Measurements from ENCODE around the gene C12orf43.

The C12orf43 gene

GRCh38 chr12:121000530-121000929, 15.8 kb downstream of the C12orf43 start:
- Histone ChIP-seq H3K27me3 (replicated peaks in 2 of 5; ENCODE audit: control insufficient read depth in 4 of 5, insufficient read depth in 5 of 5, low read length in 4 of 5) (peaks cover 0 to 4% (median 0%) of the 10 kb centered on the region in 5 experiments), H3K9me3 (ENCODE audit: control extremely low read depth in 1 of 5, control insufficient read depth in 4 of 5, insufficient read depth in 2 of 5, low read depth in 1 of 5, low read length in 4 of 5) (no peaks in the 10 kb centered on the region), H3K4me1 (ENCODE audit: control extremely low read depth in 1 of 4, control insufficient read depth in 4 of 4, insufficient read depth in 4 of 4, low read length in 3 of 4) (peaks cover 0 to 5% (median 0%) of the 10 kb centered on the region in 4 experiments), H3K4me3 (ENCODE audit: control insufficient read depth in 1 of 7, extremely low read depth in 1 of 7, insufficient read depth in 4 of 7, low read depth in 2 of 7, low read length in 6 of 7) (no peak overlapping the region), H3K36me3 (ENCODE audit: control insufficient read depth in 4 of 4, insufficient read depth in 4 of 4, low read length in 3 of 4) (peaks cover 4 to 38% (median 27%) of the 10 kb centered on the region in 4 experiments), H3K27ac (ENCODE audit: insufficient read depth in 1 of 2, low read depth in 1 of 2, low read length in 2 of 2, poor library complexity in 1 of 2, severe bottlenecking in 2 of 2) (no peak overlapping the region)
- no peak for DNase-seq
- ChIA-PET CTCF (interaction anchor here (2.9 kb wide), 1 partner anchor 417 kb away, joined by 12 read pairs; no protein-coding TSS in a partner anchor), POLR2A (no interaction called here)
- 93% methylated on average over 10 of the region's 11 CpGs for WGBS (ENCODE audit: insufficient coverage)

GRCh38 chr12:120999191-121000120, 16.8 kb downstream of the C12orf43 start:
- H3K9me3 ChIP-seq (ENCODE audit: control extremely low read depth in 1 of 5, control insufficient read depth in 4 of 5, insufficient read depth in 2 of 5, low read depth in 1 of 5, low read length in 4 of 5), result no peaks in the 10 kb centered on the region
- ChIA-PET CTCF (no interaction called here), POLR2A (no interaction called here)
- peaks cover 0 to 5% (median 0%) of the 10 kb centered on the region in 4 experiments for H3K4me1 ChIP-seq (ENCODE audit: control extremely low read depth in 1 of 4, control insufficient read depth in 4 of 4, insufficient read depth in 4 of 4, low read length in 3 of 4)
- 60% methylated on average over 18 of the region's 23 CpGs for WGBS (ENCODE audit: insufficient coverage)
- no peak for DNase-seq
- no peak overlapping the region for H3K4me3 ChIP-seq (ENCODE audit: control insufficient read depth in 1 of 7, extremely low read depth in 1 of 7, insufficient read depth in 4 of 7, low read depth in 2 of 7, low read length in 6 of 7)
- peaks cover 2 to 32% (median 21%) of the 10 kb centered on the region in 4 experiments for H3K36me3 ChIP-seq (ENCODE audit: control insufficient read depth in 4 of 4, insufficient read depth in 4 of 4, low read length in 3 of 4)
- H3K27me3 ChIP-seq (replicated peaks in 2 of 5; ENCODE audit: control insufficient read depth in 4 of 5, insufficient read depth in 5 of 5, low read length in 4 of 5), result peaks cover 0 to 4% (median 0%) of the 10 kb centered on the region in 5 experiments
- no peak overlapping the region for H3K27ac ChIP-seq (ENCODE audit: insufficient read depth in 1 of 2, low read depth in 1 of 2, low read length in 2 of 2, poor library complexity in 1 of 2, severe bottlenecking in 2 of 2)

- Histone ChIP-seq H3K9me3 (ENCODE audit: control extremely low read depth in 1 of 5, control insufficient read depth in 4 of 5, insufficient read depth in 2 of 5, low read depth in 1 of 5, low read length in 4 of 5) (no peaks in the 10 kb centered on the region), H3K36me3 (ENCODE audit: control insufficient read depth in 4 of 4, insufficient read depth in 4 of 4, low read length in 3 of 4) (peaks cover 0 to 22% (median 13%) of the 10 kb centered on the region in 4 experiments), H3K4me3 (ENCODE audit: control insufficient read depth in 1 of 7, extremely low read depth in 1 of 7, insufficient read depth in 4 of 7, low read depth in 2 of 7, low read length in 6 of 7) (no peak overlapping the region), H3K27me3 (replicated peaks in 2 of 5; ENCODE audit: control insufficient read depth in 4 of 5, insufficient read depth in 5 of 5, low read length in 4 of 5) (peaks cover 0 to 4% (median 0%) of the 10 kb centered on the region in 5 experiments), H3K4me1 (ENCODE audit: control extremely low read depth in 1 of 4, control insufficient read depth in 4 of 4, insufficient read depth in 4 of 4, low read length in 3 of 4) (peaks cover 0 to 5% (median 0%) of the 10 kb centered on the region in 4 experiments), H3K27ac (ENCODE audit: insufficient read depth in 1 of 2, low read depth in 1 of 2, low read length in 2 of 2, poor library complexity in 1 of 2, severe bottlenecking in 2 of 2) (no peak overlapping the region)
- no peak for DNase-seq
- WGBS (ENCODE audit: insufficient coverage), result 94% methylated on average over 3 of the region's 3 CpGs
- ChIA-PET CTCF (interaction anchor here (1.1 kb wide), 1 partner anchor 415 kb away, joined by 6 read pairs; no protein-coding TSS in a partner anchor), POLR2A (no interaction called here)
These were observed 17.9 kb downstream of the C12orf43 start for GRCh38 chr12:120998435-120998834.

GRCh38 chr12:120997448-120997847, 18.8 kb downstream of the C12orf43 start:
- no peaks in the 10 kb centered on the region for H3K9me3 ChIP-seq (ENCODE audit: control extremely low read depth in 1 of 5, control insufficient read depth in 4 of 5, insufficient read depth in 2 of 5, low read depth in 1 of 5, low read length in 4 of 5)
- CTCF ChIA-PET, result no interaction called here
- DNase-seq, result no peak
- H3K27me3 ChIP-seq (replicated peaks in 2 of 5; ENCODE audit: control insufficient read depth in 4 of 5, insufficient read depth in 5 of 5, low read length in 4 of 5), result peaks cover 0 to 4% (median 0%) of the 10 kb centered on the region in 5 experiments
- H3K4me1 ChIP-seq (ENCODE audit: control extremely low read depth in 1 of 4, control insufficient read depth in 4 of 4, insufficient read depth in 4 of 4, low read length in 3 of 4), result peaks cover 0 to 5% (median 0%) of the 10 kb centered on the region in 4 experiments
- POLR2A ChIA-PET, result no interaction called here
- peaks cover 0 to 14% (median 8%) of the 10 kb centered on the region in 4 experiments for H3K36me3 ChIP-seq (ENCODE audit: control insufficient read depth in 4 of 4, insufficient read depth in 4 of 4, low read length in 3 of 4)
- no peak overlapping the region for H3K27ac ChIP-seq (ENCODE audit: insufficient read depth in 1 of 2, low read depth in 1 of 2, low read length in 2 of 2, poor library complexity in 1 of 2, severe bottlenecking in 2 of 2)
- WGBS (ENCODE audit: insufficient coverage), result 85% methylated on average over 7 of the region's 9 CpGs
- no peak overlapping the region for H3K4me3 ChIP-seq (ENCODE audit: control insufficient read depth in 1 of 7, extremely low read depth in 1 of 7, insufficient read depth in 4 of 7, low read depth in 2 of 7, low read length in 6 of 7)

GRCh38 chr12:120996133-120996746, 20.0 kb downstream of the C12orf43 start:
- Histone ChIP-seq H3K36me3 (ENCODE audit: control insufficient read depth in 4 of 4, insufficient read depth in 4 of 4, low read length in 3 of 4) (peaks cover 0 to 4% (median 1%) of the 10 kb centered on the region in 4 experiments), H3K4me3 (ENCODE audit: control insufficient read depth in 1 of 7, extremely low read depth in 1 of 7, insufficient read depth in 4 of 7, low read depth in 2 of 7, low read length in 6 of 7) (no peak overlapping the region), H3K4me1 (ENCODE audit: control extremely low read depth in 1 of 4, control insufficient read depth in 4 of 4, insufficient read depth in 4 of 4, low read length in 3 of 4) (peaks cover 0 to 4% (median 0%) of the 10 kb centered on the region in 4 experiments), H3K27me3 (replicated peaks in 2 of 5; ENCODE audit: control insufficient read depth in 4 of 5, insufficient read depth in 5 of 5, low read length in 4 of 5) (peaks cover 0 to 4% (median 0%) of the 10 kb centered on the region in 5 experiments), H3K27ac (ENCODE audit: insufficient read depth in 1 of 2, low read depth in 1 of 2, low read length in 2 of 2, poor library complexity in 1 of 2, severe bottlenecking in 2 of 2) (no peak overlapping the region), H3K9me3 (ENCODE audit: control extremely low read depth in 1 of 5, control insufficient read depth in 4 of 5, insufficient read depth in 2 of 5, low read depth in 1 of 5, low read length in 4 of 5) (no peaks in the 10 kb centered on the region)
- ChIA-PET CTCF (interaction anchor here (0.6 to 0.7 kb wide), 2 partner anchors 16 to 24 kb away, joined by 3 read pairs; no protein-coding TSS in a partner anchor), POLR2A (no interaction called here)
- no peak for DNase-seq
- WGBS (ENCODE audit: insufficient coverage), result 95% methylated on average over 8 of the region's 11 CpGs

- Histone ChIP-seq H3K9me3 (ENCODE audit: control extremely low read depth in 1 of 5, control insufficient read depth in 4 of 5, insufficient read depth in 2 of 5, low read depth in 1 of 5, low read length in 4 of 5) (no peaks in the 10 kb centered on the region), H3K27ac (ENCODE audit: insufficient read depth in 1 of 2, low read depth in 1 of 2, low read length in 2 of 2, poor library complexity in 1 of 2, severe bottlenecking in 2 of 2) (no peak overlapping the region), H3K4me1 (ENCODE audit: control extremely low read depth in 1 of 4, control insufficient read depth in 4 of 4, insufficient read depth in 4 of 4, low read length in 3 of 4) (no peaks in the 10 kb centered on the region), H3K36me3 (ENCODE audit: control insufficient read depth in 4 of 4, insufficient read depth in 4 of 4, low read length in 3 of 4) (no peaks in the 10 kb centered on the region), H3K27me3 (replicated peaks in 2 of 5; ENCODE audit: control insufficient read depth in 4 of 5, insufficient read depth in 5 of 5, low read length in 4 of 5) (peaks cover 0 to 4% (median 0%) of the 10 kb centered on the region in 5 experiments), H3K4me3 (ENCODE audit: control insufficient read depth in 1 of 7, extremely low read depth in 1 of 7, insufficient read depth in 4 of 7, low read depth in 2 of 7, low read length in 6 of 7) (no peak overlapping the region)
- 91% methylated on average over 2 of the region's 2 CpGs for WGBS (ENCODE audit: insufficient coverage)
- ChIA-PET POLR2A (no interaction called here), CTCF (no interaction called here)
- DNase-seq, result no peak
These were observed 21.5 kb downstream of the C12orf43 start for GRCh38 chr12:120994589-120995337.
